ENCODE data around the gene HCRTR1. TPM values are rescaled to one million over a fixed set of nuclear protein-coding genes. Genes with fewer than 3 reads are reported as not detected.
A peak's percentile ranks its signal among the peaks of the same experiment; 100 is the strongest.

The HCRTR1 gene
- total RNA-seq, 2 donors from 2014 or later, result 0.43 TPM; not detected in 1

- Histone ChIP-seq H3K36me3 (no peaks in the 10 kb centered on the region), H3K9me3 (no peaks in the 10 kb centered on the region), H3K4me1 (peaks cover 0 to 16% of the 10 kb centered on the region in 2 donors), H3K27ac (no peak overlapping the region), H3K27me3 (peaks cover 0 to 2% of the 10 kb centered on the region in 2 donors), H3K4me3 (no peak overlapping the region)
- DNase-seq (ENCODE audit: low spot score), result no peak
- no peak for TF ChIP-seq CTCF (IDR thresholded peaks at IDR 0.05)
Observed at GRCh38 chr1:31615414-31615813, 2.1 kb upstream of the HCRTR1 start.

- DNase-seq (ENCODE audit: low spot score), result no peak
- no peak overlapping the region for H3K27ac ChIP-seq
- no peak for TF ChIP-seq CTCF (IDR thresholded peaks at IDR 0.05)
- no peak overlapping the region for H3K4me3 ChIP-seq
- H3K36me3 ChIP-seq, result no peaks in the 10 kb centered on the region
- no peaks in the 10 kb centered on the region for H3K9me3 ChIP-seq
- peaks cover 0 to 16% of the 10 kb centered on the region in 2 donors for H3K4me1 ChIP-seq
- peaks cover 0 to 2% of the 10 kb centered on the region in 2 donors for H3K27me3 ChIP-seq
Observed at GRCh38 chr1:31615939-31616338, 1.6 kb upstream of the HCRTR1 start.

GRCh38 chr1:31617916-31618746 is 642 bp downstream of the HCRTR1 start:
- Histone ChIP-seq H3K36me3 (no peaks in the 10 kb centered on the region), H3K4me3 (peak overlapping the region; percentile 57 to 65), H3K27me3 (peaks cover 0 to 2% of the 10 kb centered on the region in 2 donors), H3K9me3 (no peaks in the 10 kb centered on the region), H3K27ac (peak overlapping the region; percentile 13 to 35), H3K4me1 (peaks cover 0 to 33% of the 10 kb centered on the region in 2 donors)
- peak; percentile 83 to 94 for TF ChIP-seq CTCF (IDR thresholded peaks at IDR 0.05)
- DNase-seq (ENCODE audit: low spot score), result no peak

- Histone ChIP-seq H3K9me3 (no peaks in the 10 kb centered on the region), H3K4me1 (peaks cover 0 to 33% of the 10 kb centered on the region in 2 donors), H3K27me3 (peaks cover 0 to 2% of the 10 kb centered on the region in 2 donors), H3K36me3 (no peaks in the 10 kb centered on the region), H3K27ac (no peak overlapping the region), H3K4me3 (no peak overlapping the region)
- TF ChIP-seq CTCF (IDR thresholded peaks at IDR 0.05), result no peak
- no peak for DNase-seq (ENCODE audit: low spot score)
Observed at GRCh38 chr1:31618916-31619846, 1.7 kb downstream of the HCRTR1 start.

GRCh38 chr1:31620631-31621497 is 3.4 kb downstream of the HCRTR1 start:
- TF ChIP-seq CTCF (IDR thresholded peaks at IDR 0.05), result no peak

More at GRCh38 chr1:31620631-31621497, 3.4 kb downstream of the HCRTR1 start:
- Histone ChIP-seq H3K27ac (peak overlapping the region; percentile 35 to 57), H3K36me3 (no peaks in the 10 kb centered on the region), H3K9me3 (no peaks in the 10 kb centered on the region), H3K4me1 (peaks cover 0 to 38% of the 10 kb centered on the region in 2 donors), H3K4me3 (no peak overlapping the region), H3K27me3 (peaks cover 0 to 2% of the 10 kb centered on the region in 2 donors)
- no peak for DNase-seq (ENCODE audit: low spot score)
